HG03097 (cell line): ENCODE results near the gene SUPT20HL1.
"Not testable (repeated sequence)": the region's sequence is repeated elsewhere in the genome, so short reads cannot be mapped to it uniquely, and the experiment has no call there.

Experiments used
- ATAC-seq: cut with Tn5 transposase; IDR thresholded peaks from one replicate; pipeline ENCODE4 v1.9.1; 2021; ENCODE audit not compliant: unreplicated experiment, low FRiP score

Gene SUPT20HL1

GRCh38 chrX:24362089-24362745 is 1.8 kb downstream of the SUPT20HL1 start:
- ATAC-seq: not testable (repeated sequence)

GRCh38 chrX:24363432-24364181 is 3.2 kb downstream of the SUPT20HL1 start:
- ATAC-seq: not testable (repeated sequence)

GRCh38 chrX:24364326-24364725 is 3.9 kb downstream of the SUPT20HL1 start:
- ATAC-seq: no peak

- ATAC-seq: no peak
Measured at GRCh38 chrX:24364851-24365538, 4.6 kb downstream of the SUPT20HL1 start.

GRCh38 chrX:24366762-24367400 is 6.4 kb downstream of the SUPT20HL1 start:
- ATAC-seq: not testable (repeated sequence)

GRCh38 chrX:24369816-24370215 is 9.4 kb downstream of the SUPT20HL1 start:
- ATAC-seq: no peak

GRCh38 chrX:24371391-24371972 is 11.0 kb downstream of the SUPT20HL1 start:
- ATAC-seq: peak; percentile 65

- ATAC-seq: no peak
Measured at GRCh38 chrX:24372021-24372763, 11.8 kb downstream of the SUPT20HL1 start.

- no peak for ATAC-seq
Measured at GRCh38 chrX:24375600-24376131, 15.2 kb downstream of the SUPT20HL1 start.

- ATAC-seq: no peak
Measured at GRCh38 chrX:24376403-24376802, 16.0 kb downstream of the SUPT20HL1 start.

GRCh38 chrX:24377195-24377594 is 16.8 kb downstream of the SUPT20HL1 start:
- ATAC-seq: no peak

GRCh38 chrX:24377911-24378468 is 17.6 kb downstream of the SUPT20HL1 start:
- no peak for ATAC-seq

- no peak for ATAC-seq
Measured at GRCh38 chrX:24378706-24379105, 18.3 kb downstream of the SUPT20HL1 start.

GRCh38 chrX:24380262-24381187 is 20.1 kb downstream of the SUPT20HL1 start:
- ATAC-seq: no peak

GRCh38 chrX:24382315-24382714 is 21.9 kb downstream of the SUPT20HL1 start:
- ATAC-seq: not testable (repeated sequence)

GRCh38 chrX:24387724-24388123 is 27.3 kb downstream of the SUPT20HL1 start:
- ATAC-seq: no peak

GRCh38 chrX:24391389-24391788 is 30.9 kb downstream of the SUPT20HL1 start:
- ATAC-seq: no peak

GRCh38 chrX:24391843-24392242 is 31.4 kb downstream of the SUPT20HL1 start:
- no peak for ATAC-seq
